Measurements from ENCODE around the gene YIPF4. TPM values are rescaled to one million over a fixed set of nuclear protein-coding genes. Genes with fewer than 3 reads are reported as not detected.

YIPF4 gene
- total RNA-seq (2022; extraction: Qiagen RNA extraction; ENCODE audit: low read depth): 26.1 to 63.7 TPM (median 54.0 TPM) in 5 replicates

DNA sequence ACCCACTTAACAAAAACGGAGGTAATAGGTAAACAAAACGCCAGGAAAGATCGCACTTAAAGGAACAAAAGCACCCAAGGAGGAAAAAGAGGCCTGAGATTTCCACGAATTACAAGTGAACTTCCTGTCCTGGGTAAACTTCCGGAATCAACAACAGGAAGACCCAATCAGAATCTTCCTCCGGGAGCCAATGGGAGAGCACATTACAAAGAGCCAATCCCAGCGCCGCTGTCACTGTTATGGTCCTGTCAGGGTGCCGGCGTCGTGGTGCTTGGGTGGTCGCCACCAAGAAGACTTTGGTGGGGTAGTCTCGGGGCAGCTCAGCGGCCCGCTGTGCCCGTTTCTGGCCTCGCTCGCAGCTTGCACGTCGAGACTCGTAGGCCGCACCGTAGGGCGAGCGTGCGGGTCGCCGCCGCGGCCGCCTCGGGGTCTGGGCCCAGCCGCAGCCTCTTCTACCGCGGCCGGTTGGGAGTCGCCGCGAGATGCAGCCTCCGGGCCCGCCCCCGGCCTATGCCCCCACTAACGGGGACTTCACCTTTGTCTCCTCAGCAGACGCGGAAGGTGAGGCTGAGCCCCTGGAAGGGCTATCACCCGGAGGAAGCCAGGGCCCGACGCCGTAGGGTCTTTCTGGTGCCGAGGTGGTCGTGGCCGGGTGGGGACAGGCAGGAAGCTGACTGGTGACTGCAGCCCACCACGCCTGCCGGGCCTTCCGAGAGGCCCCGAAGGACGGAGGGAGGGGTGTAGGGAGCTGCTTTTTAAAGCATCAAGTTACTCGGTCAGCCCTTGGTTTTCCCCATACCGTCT, at the start of gene YIPF4:
Gene YIPF4, plus strand, starts transcription at position 231 of the 804 bp plus-strand sequence. Its CDS starts 252 bp downstream, at position 483.

DNA sequence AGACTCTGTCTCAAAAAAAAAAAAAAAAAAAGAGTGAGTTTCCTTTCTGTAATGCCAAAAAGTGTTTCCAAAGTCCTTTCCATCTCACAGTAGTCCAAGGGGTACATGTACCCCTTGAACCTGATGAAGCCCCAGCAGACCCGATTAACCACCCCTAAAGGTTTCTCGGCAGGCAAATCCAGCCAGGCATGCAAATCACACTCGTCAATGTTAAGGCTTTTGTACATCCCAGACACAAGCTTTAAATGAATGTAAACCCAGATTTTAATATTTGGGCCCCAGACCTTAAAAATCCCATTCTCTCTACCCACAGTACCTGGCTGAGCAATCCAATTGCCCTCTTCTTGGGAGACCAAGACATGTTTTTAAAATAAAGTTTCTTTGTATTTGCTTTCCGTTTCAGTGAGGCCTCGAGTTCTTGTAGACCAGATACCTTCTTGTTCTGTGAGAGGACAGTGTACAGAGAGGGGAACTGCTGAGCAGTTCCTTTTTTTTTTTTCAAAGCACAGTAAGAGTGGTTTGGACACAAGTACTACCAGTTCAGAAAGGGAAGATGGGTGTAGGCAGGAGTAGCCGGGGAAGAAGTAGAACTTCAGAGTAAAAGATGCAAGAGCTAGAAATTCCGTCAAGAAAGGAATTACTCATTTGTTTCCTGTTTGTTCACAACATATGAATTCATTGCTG, 13.1 kb upstream of the YIPF4 start, which contains the start of gene NLRC4:
Gene NLRC4, minus strand, starts transcription at position 465 of the 684 bp plus-strand sequence. CDS start 8,111 bp downstream, outside the sequence.

DNA sequence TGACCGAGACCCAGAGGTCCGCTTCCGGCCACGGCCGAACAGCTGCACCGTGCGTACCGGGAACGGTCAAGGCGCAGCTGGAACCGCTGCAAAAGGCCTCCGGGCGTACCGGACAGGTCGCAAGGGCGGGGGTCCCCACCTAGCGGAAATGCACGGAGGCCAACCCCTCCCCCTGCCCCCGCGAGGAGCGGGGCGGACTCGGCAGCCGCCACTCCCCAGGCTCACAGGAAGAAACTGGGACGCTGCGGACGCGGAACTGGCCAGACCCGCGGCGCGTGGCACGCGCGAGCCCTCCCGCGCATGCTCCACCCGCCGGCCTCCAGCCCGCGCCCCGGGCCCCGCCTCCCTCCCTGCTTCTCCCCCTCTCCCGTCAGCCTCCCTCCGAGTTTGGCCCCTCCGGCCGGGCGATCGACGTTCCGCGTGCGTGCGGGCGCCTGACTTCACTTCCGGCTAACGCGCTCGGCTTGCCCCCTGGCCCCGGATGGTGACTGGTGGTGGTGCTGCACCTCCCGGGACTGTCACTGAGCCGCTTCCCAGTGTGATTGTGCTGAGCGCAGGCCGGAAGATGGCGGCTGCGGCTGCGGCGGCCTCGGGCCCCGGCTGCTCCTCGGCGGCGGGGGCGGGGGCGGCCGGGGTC, 79.1 kb downstream of the YIPF4 start, which contains the start of gene BIRC6:
Gene BIRC6, plus strand, starts transcription at position 343 of the 637 bp plus-strand sequence. Its CDS starts 139 bp downstream, at position 482.

Other genes starting within 250 kb of the YIPF4 start
- 86.8 to 122 TPM (median 115 TPM) in 5 replicates for gene DPY30, start 238.1 kb upstream of the YIPF4 start, total RNA-seq (2022; extraction: Qiagen RNA extraction; ENCODE audit: low read depth)
- 10.2 to 18.1 TPM (median 14.7 TPM) in 5 replicates for gene SPAST, start 214.3 kb upstream of the YIPF4 start, total RNA-seq (2022; extraction: Qiagen RNA extraction; ENCODE audit: low read depth)
- gene SLC30A6, start 112.0 kb upstream of the YIPF4 start, total RNA-seq (2022; extraction: Qiagen RNA extraction; ENCODE audit: low read depth): 10.2 to 17.0 TPM (median 15.9 TPM) in 5 replicates
- gene NLRC4, start 13.0 kb upstream of the YIPF4 start, total RNA-seq (2022; extraction: Qiagen RNA extraction; ENCODE audit: low read depth): not detected in 5 replicates
- 26.7 to 36.9 TPM (median 31.1 TPM) in 5 replicates for gene BIRC6, start 79.1 kb downstream of the YIPF4 start, total RNA-seq (2022; extraction: Qiagen RNA extraction; ENCODE audit: low read depth)